KMS-11 (cell line): ENCODE data around the gene FAAP20.

ENCODE experiments used
- H2AFZ ChIP-seq: fragments of 200-600 bp; sonication (generic); 2 replicates; pipeline ENCODE4 v1.6.1; 2016; ENCODE audit warnings: antibody characterized with exemption, mixed run types, low read depth
- H3K27ac ChIP-seq: fragments of 200-600 bp; sonication (generic); 2 replicates; pipeline ENCODE4 v1.6.1; 2016; ENCODE audit warnings: mild to moderate bottlenecking, mixed run types
- H3K27me3 ChIP-seq: fragments of 200-600 bp; sonication (generic); 2 replicates; pipeline ENCODE4 v1.6.1; 2017; ENCODE audit warnings: mild to moderate bottlenecking, low read depth, mixed run types, moderate library complexity; ENCODE audit not compliant: insufficient read depth
- H3K36me3 ChIP-seq: fragments of 200-600 bp; sonication (generic); 2 replicates; pipeline ENCODE4 v1.6.1; 2017; ENCODE audit warnings: mild to moderate bottlenecking, mixed run types; ENCODE audit not compliant: insufficient read depth
- H3K4me1 ChIP-seq: fragments of 200-600 bp; sonication (generic); 2 replicates; pipeline ENCODE4 v1.6.1; 2016; ENCODE audit warnings: mild to moderate bottlenecking, low read depth, mixed run types; ENCODE audit not compliant: poor library complexity, severe bottlenecking
- H3K4me2 ChIP-seq: fragments of 200-600 bp; sonication (generic); 2 replicates; pipeline ENCODE4 v1.7.0; 2016; ENCODE audit warnings: mild to moderate bottlenecking, mixed run types
- H3K4me3 ChIP-seq: fragments of 200-600 bp; sonication (generic); IDR thresholded peaks from 2 replicates; pipeline ENCODE4 v1.6.1; 2017; ENCODE audit warnings: low read depth, low read length, mixed read lengths; ENCODE audit not compliant: insufficient read depth
- H3K79me2 ChIP-seq: fragments of 200-600 bp; sonication (generic); 2 replicates; pipeline ENCODE4 v1.6.1; 2016; ENCODE audit warnings: low read depth, mixed run types; ENCODE audit not compliant: insufficient read depth
- H3K9ac ChIP-seq: fragments of 200-600 bp; sonication (generic); 2 replicates; pipeline ENCODE4 v1.6.1; 2016; ENCODE audit warnings: mild to moderate bottlenecking, mixed run types
- H4K20me1 ChIP-seq: fragments of 200-600 bp; sonication (generic); 2 replicates; pipeline ENCODE4 v1.6.1; 2016; ENCODE audit warnings: mild to moderate bottlenecking, mixed run types; ENCODE audit not compliant: insufficient read depth
- CTCF ChIP-seq: fragments of 200-600 bp; sonication (generic); conservative IDR thresholded peaks from 2 replicates; pipeline ENCODE4 v1.6.1; 2017; ENCODE audit warnings: low read depth, mild to moderate bottlenecking, antibody characterized with exemption, low read length, moderate library complexity, mixed read lengths

The FAAP20 gene

DNA sequence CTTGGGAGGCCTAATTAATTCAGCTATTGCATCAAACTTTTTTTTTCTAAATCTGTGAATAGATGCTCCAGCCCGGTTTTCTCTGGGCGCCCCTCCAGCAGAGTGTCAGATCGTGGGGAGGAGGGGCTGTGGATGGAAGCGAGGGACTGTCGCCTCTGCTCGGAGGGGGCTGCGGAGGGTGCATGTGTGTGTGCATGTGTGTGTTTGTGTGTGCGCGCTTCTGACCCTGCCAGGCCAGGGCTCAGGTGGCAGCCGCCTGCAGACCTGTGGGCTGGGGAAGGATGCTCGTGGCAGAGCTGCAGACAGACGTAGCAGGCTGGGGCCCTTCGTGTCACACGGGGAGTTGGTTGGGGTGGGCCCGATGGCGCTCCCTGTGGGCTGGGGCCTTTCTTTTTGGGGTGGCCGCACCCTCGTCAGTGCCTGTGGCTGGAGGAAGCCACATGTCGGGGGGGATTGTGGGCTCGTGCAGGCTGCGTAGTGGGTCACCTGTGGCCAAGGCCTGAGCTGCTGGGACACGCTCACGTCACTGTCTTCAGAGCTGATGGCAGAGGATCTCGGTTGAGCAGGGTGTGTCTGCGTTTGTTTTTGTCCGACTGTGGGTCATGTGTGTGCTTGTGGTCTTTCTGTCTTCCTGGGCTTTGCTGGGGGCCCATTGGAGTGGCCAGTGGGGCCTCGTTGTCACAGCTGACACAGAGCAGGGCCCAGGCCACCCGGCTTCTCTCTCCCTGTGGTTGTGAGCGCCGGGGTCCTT is 36.4 kb upstream of the FAAP20 start:
- no peak overlapping the region for H2AFZ ChIP-seq
- TF ChIP-seq CTCF: no peak
- no peak overlapping the region for H3K4me2 ChIP-seq
- H3K36me3 ChIP-seq: no peaks in the 10 kb centered on the region
- H3K4me1 ChIP-seq: no peaks in the 10 kb centered on the region
- no peaks in the 10 kb centered on the region for H3K79me2 ChIP-seq
- no peaks in the 10 kb centered on the region for H4K20me1 ChIP-seq
- H3K9ac ChIP-seq: no peak overlapping the region
- H3K27ac ChIP-seq: no peak overlapping the region
- peaks cover 30% of the 10 kb centered on the region; the same call in 1 of the 2 replicates for H3K27me3 ChIP-seq
- no peak overlapping the region for H3K4me3 ChIP-seq

- no peak overlapping the region for H3K4me3 ChIP-seq
- no peak overlapping the region for H3K27ac ChIP-seq
- no peak overlapping the region for H3K9ac ChIP-seq
- no peak overlapping the region for H3K4me2 ChIP-seq
- H3K36me3 ChIP-seq: no peaks in the 10 kb centered on the region
- no peaks in the 10 kb centered on the region for H4K20me1 ChIP-seq
- no peak for TF ChIP-seq CTCF
- peaks cover 34% of the 10 kb centered on the region; the same call in 1 of the 2 replicates for H3K27me3 ChIP-seq
- no peaks in the 10 kb centered on the region for H3K79me2 ChIP-seq
- H2AFZ ChIP-seq: no peak overlapping the region
- H3K4me1 ChIP-seq: no peaks in the 10 kb centered on the region
These were observed 35.5 kb upstream of the FAAP20 start for GRCh38 chr1:2229911-2230731.

GRCh38 chr1:2229037-2229864 is 34.7 kb upstream of the FAAP20 start:
- H3K79me2 ChIP-seq: no peaks in the 10 kb centered on the region
- no peak overlapping the region for H3K4me3 ChIP-seq
- H3K36me3 ChIP-seq: no peaks in the 10 kb centered on the region
- H4K20me1 ChIP-seq: no peaks in the 10 kb centered on the region
- no peak overlapping the region for H3K9ac ChIP-seq
- H3K4me1 ChIP-seq: no peaks in the 10 kb centered on the region
- H3K27me3 ChIP-seq: peaks cover 34% of the 10 kb centered on the region; the same call in 1 of the 2 replicates
- TF ChIP-seq CTCF: no peak
- H3K27ac ChIP-seq: no peak overlapping the region
- no peak overlapping the region for H2AFZ ChIP-seq
- no peak overlapping the region for H3K4me2 ChIP-seq

- no peak overlapping the region for H3K4me2 ChIP-seq
- no peaks in the 10 kb centered on the region for H3K36me3 ChIP-seq
- H3K27me3 ChIP-seq: peaks cover 40% of the 10 kb centered on the region; the same call in 1 of the 2 replicates
- no peak overlapping the region for H3K4me3 ChIP-seq
- no peaks in the 10 kb centered on the region for H3K4me1 ChIP-seq
- no peaks in the 10 kb centered on the region for H3K79me2 ChIP-seq
- H3K27ac ChIP-seq: no peak overlapping the region
- TF ChIP-seq CTCF: no peak
- H2AFZ ChIP-seq: no peak overlapping the region
- H4K20me1 ChIP-seq: no peaks in the 10 kb centered on the region
- H3K9ac ChIP-seq: no peak overlapping the region
These were observed 34.1 kb upstream of the FAAP20 start for GRCh38 chr1:2228694-2229036.
